Measurements from ENCODE around the gene POLR1A.

Gene POLR1A

DNA sequence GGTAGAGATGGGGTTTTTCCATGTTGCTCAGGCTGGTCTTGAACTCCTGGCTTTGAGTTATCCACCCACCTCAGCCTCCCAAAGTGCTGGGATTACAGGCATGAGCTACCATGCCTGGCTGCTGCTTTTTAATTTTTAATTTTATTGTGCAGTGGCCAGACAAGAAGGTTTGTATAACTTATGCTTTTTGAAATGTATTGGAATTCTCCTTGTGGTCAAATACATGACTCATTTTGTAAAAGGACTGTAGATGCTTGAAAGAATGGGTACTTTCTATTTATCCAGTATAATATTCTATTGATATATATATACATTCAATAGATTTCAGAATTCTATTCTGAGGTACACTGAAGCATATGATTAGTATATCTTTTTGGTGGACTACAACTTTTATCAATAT is 134.3 kb downstream of the POLR1A start:
- no peak for DNase-seq

All from SHP77 (cell line).